H1 (cell line): ENCODE data around the gene PPIB. TPM values are rescaled to one million over a fixed set of nuclear protein-coding genes. Genes with fewer than 3 reads are reported as not detected.

ENCODE experiments used
- BRCA1 ChIP-seq: IDR thresholded peaks from 2 replicates; pipeline ENCODE4 v1.6.1; 2012; ENCODE audit warnings: low read depth, low read length, improper control_type of control experiment
- CHD7 ChIP-seq: fragments of 300-600 bp; sonication (generic); IDR thresholded peaks from 2 replicates; pipeline ENCODE4 v1.7.1; 2012; ENCODE audit warnings: low read length, moderate library complexity, mild to moderate bottlenecking, inconsistent platforms; ENCODE audit not compliant: insufficient replicate concordance
- CTCF ChIP-seq, 3 experiments: IDR thresholded peaks; 1 replicate in 2 of 3; 2 replicates in 1 of 3; pipeline versions ENCODE4 v1.5.1 to v1.6.1; 2011; ENCODE audit warnings: low read length in 3 of 3, mild to moderate bottlenecking in 3 of 3, inconsistent platforms in 2 of 3, low read depth in 1 of 3, moderate library complexity in 1 of 3; ENCODE audit not compliant: insufficient read depth in 1 of 3; ENCODE audit errors: control extremely low read depth in 1 of 3
- TAF7 ChIP-seq: optimal IDR thresholded peaks from 2 replicates; pipeline ENCODE3; 2011; ENCODE audit warnings: low read depth, mild to moderate bottlenecking, inconsistent platforms, low read length, moderate library complexity, borderline replicate concordance
- TEAD4 ChIP-seq: IDR thresholded peaks from 2 replicates; pipeline ENCODE4 v1.6.1; 2012; ENCODE audit warnings: low read depth, low read length, inconsistent platforms, mixed read lengths
- ZNF274 ChIP-seq: IDR thresholded peaks from 2 replicates; pipeline ENCODE4 v1.7.0; 2012; ENCODE audit warnings: low read length, borderline replicate concordance; ENCODE audit errors: extremely low read depth
- polyA plus RNA-seq, 7 experiments: library from polyadenylated mRNA; depleted of rRNA in 3 of 7; stranded (reverse) in 5 of 7; unstranded in 2 of 7; fragments of >200 nt in 5 of 7; fragments of 200-250 nt in 2 of 7; gene quantifications; 1 replicate in 5 of 7; 2 replicates in 1 of 7; 4 replicates in 1 of 7; pipeline versions ENCODE4 v1.2.1 to v1.2.3, GENCODE V29; 2011 to 2013; ENCODE audit warnings: missing spikeins in 2 of 7, mixed read lengths in 2 of 7
- total RNA-seq: library from RNA; stranded (reverse); fragmentation: NEBNext Ultra II Directional; extraction: Animal tissue kit (Norgen Biotek cat#: 25700); gene quantifications from 2 replicates; pipeline ENCODE4 v1.2.1, GENCODE V29; 2021

Gene PPIB
- total and polyA plus RNA-seq, 2 of the 8 experiments (the other 6 are each of a cell fraction or from before 2014, with no cell fraction given) = 558 to 579 TPM

DNA sequence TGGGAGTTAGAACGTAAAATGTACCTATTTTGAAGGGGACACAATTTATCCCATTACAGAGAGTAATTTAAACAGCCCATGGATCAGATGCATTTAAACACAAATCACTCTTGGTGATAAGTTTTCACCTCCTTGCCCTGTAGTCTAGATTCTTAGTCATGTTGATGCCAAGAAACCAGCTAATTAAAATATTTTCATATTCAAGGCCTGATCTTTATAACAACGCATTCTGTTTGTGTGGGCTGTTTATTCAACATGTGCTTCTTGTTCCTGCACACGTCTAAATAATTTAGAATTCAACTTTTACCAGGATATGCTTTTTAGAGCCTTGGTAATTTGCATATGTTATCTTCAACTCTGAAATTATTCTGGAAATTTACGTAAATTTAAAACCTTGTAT lies 41.2 kb downstream of the PPIB start (continued):
- TF ChIP-seq CTCF (IDR thresholded peaks at IDR 0.05; ENCODE audit: control extremely low read depth in 1 of 3, insufficient read depth in 1 of 3, low read depth in 1 of 3, low read length in 3 of 3) = no peak
- TF ChIP-seq CHD7 = no peak
- TF ChIP-seq ZNF274 = no peak
- TF ChIP-seq BRCA1 = no peak
- no peak for TF ChIP-seq TAF7
- TF ChIP-seq TEAD4 = no peak
